Measurements from ENCODE around the gene C1QTNF8. TPM values are rescaled to one million over a fixed set of nuclear protein-coding genes. Genes with fewer than 3 reads are reported as not detected.

C1QTNF8 gene
- total and polyA plus RNA-seq, 2 of the 13 experiments (the other 11 are each of a cell fraction or from before 2014, with no cell fraction given) = 0.09 TPM; not detected in 1

DNA sequence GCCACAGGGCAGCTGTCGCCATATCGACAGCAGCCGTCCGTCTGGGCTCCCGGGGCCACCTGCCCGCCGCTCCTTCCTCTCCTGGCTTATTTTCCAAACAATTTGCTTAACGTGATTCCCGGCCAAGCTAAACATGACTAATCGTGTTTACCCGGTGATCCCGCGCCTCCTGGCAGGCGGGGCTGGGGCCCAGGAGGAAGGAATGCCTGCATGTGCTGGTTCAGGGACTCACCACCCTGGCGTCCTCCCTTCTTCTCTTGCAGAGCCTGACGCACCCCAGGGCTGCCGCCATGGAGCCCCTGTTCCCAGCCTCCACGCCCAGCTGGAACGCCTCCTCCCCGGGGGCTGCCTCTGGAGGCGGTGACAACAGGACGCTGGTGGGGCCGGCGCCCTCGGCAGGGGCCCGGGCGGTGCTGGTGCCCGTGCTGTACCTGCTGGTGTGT is 17.4 kb downstream of the C1QTNF8 start (continued):
- TF ChIP-seq ZNF451 (CRISPR knock-in tag; IDR thresholded peaks at IDR 0.05) = peak; percentile 92; the same call in 1 of the 2 replicates
- peak; percentile 89 for TF ChIP-seq MEIS2 (CRISPR knock-in tag; IDR thresholded peaks at IDR 0.05)
- TF ChIP-seq, protein P1, sequence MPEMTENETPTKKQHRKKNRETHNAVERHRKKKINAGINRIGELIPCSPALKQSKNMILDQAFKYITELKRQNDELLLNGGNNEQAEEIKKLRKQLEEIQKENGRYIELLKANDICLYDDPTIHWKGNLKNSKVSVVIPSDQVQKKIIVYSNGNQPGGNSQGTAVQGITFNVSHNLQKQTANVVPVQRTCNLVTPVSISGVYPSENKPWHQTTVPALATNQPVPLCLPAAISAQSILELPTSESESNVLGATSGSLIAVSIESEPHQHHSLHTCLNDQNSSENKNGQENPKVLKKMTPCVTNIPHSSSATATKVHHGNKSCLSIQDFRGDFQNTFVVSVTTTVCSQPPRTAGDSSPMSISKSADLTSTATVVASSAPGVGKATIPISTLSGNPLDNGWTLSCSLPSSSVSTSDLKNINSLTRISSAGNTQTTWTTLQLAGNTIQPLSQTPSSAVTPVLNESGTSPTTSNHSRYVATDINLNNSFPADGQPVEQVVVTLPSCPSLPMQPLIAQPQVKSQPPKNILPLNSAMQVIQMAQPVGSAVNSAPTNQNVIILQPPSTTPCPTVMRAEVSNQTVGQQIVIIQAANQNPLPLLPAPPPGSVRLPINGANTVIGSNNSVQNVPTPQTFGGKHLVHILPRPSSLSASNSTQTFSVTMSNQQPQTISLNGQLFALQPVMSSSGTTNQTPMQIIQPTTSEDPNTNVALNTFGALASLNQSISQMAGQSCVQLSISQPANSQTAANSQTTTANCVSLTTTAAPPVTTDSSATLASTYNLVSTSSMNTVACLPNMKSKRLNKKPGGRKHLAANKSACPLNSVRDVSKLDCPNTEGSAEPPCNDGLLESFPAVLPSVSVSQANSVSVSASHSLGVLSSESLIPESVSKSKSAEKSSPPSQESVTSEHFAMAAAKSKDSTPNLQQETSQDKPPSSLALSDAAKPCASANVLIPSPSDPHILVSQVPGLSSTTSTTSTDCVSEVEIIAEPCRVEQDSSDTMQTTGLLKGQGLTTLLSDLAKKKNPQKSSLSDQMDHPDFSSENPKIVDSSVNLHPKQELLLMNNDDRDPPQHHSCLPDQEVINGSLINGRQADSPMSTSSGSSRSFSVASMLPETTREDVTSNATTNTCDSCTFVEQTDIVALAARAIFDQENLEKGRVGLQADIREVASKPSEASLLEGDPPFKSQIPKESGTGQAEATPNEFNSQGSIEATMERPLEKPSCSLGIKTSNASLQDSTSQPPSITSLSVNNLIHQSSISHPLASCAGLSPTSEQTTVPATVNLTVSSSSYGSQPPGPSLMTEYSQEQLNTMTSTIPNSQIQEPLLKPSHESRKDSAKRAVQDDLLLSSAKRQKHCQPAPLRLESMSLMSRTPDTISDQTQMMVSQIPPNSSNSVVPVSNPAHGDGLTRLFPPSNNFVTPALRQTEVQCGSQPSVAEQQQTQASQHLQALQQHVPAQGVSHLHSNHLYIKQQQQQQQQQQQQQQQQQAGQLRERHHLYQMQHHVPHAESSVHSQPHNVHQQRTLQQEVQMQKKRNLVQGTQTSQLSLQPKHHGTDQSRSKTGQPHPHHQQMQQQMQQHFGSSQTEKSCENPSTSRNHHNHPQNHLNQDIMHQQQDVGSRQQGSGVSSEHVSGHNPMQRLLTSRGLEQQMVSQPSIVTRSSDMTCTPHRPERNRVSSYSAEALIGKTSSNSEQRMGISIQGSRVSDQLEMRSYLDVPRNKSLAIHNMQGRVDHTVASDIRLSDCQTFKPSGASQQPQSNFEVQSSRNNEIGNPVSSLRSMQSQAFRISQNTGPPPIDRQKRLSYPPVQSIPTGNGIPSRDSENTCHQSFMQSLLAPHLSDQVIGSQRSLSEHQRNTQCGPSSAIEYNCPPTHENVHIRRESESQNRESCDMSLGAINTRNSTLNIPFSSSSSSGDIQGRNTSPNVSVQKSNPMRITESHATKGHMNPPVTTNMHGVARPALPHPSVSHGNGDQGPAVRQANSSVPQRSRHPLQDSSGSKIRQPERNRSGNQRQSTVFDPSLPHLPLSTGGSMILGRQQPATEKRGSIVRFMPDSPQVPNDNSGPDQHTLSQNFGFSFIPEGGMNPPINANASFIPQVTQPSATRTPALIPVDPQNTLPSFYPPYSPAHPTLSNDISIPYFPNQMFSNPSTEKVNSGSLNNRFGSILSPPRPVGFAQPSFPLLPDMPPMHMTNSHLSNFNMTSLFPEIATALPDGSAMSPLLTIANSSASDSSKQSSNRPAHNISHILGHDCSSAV (CRISPR knock-in tag; IDR thresholded peaks at IDR 0.05; ENCODE audit: borderline replicate concordance) = no peak
- TF ChIP-seq, protein P2, sequence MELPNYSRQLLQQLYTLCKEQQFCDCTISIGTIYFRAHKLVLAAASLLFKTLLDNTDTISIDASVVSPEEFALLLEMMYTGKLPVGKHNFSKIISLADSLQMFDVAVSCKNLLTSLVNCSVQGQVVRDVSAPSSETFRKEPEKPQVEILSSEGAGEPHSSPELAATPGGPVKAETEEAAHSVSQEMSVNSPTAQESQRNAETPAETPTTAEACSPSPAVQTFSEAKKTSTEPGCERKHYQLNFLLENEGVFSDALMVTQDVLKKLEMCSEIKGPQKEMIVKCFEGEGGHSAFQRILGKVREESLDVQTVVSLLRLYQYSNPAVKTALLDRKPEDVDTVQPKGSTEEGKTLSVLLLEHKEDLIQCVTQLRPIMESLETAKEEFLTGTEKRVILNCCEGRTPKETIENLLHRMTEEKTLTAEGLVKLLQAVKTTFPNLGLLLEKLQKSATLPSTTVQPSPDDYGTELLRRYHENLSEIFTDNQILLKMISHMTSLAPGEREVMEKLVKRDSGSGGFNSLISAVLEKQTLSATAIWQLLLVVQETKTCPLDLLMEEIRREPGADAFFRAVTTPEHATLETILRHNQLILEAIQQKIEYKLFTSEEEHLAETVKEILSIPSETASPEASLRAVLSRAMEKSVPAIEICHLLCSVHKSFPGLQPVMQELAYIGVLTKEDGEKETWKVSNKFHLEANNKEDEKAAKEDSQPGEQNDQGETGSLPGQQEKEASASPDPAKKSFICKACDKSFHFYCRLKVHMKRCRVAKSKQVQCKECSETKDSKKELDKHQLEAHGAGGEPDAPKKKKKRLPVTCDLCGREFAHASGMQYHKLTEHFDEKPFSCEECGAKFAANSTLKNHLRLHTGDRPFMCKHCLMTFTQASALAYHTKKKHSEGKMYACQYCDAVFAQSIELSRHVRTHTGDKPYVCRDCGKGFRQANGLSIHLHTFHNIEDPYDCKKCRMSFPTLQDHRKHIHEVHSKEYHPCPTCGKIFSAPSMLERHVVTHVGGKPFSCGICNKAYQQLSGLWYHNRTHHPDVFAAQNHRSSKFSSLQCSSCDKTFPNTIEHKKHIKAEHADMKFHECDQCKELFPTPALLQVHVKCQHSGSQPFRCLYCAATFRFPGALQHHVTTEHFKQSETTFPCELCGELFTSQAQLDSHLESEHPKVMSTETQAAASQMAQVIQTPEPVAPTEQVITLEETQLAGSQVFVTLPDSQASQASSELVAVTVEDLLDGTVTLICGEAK (IDR thresholded peaks at IDR 0.05) = no peak
- TF ChIP-seq, protein P2 (CRISPR knock-in tag; IDR thresholded peaks at IDR 0.05) = peak; percentile 68; the same call in 1 of the 2 replicates
- TF ChIP-seq GPN1 (CRISPR knock-in tag; IDR thresholded peaks at IDR 0.05; ENCODE audit: borderline replicate concordance) = no peak
- TF ChIP-seq ZNF580 (CRISPR knock-in tag; IDR thresholded peaks at IDR 0.05; ENCODE audit: borderline replicate concordance, low read depth) = peak; percentile 81
- TF ChIP-seq ZBTB1 (CRISPR knock-in tag; IDR thresholded peaks at IDR 0.05; ENCODE audit: borderline replicate concordance) = no peak
- peak in 1 of 2 experiments; percentile 73; a peak in 2 of 4 replicates for TF ChIP-seq EP300 (IDR thresholded peaks at IDR 0.05; ENCODE audit: low read depth in 2 of 2, low read length in 2 of 2)
- TF ChIP-seq EP300 (CRISPR knock-in tag; IDR thresholded peaks at IDR 0.05; ENCODE audit: borderline replicate concordance) = peak; percentile 86
